Smooth muscle cell (in vitro differentiated cells): ENCODE results near the gene PLD1. TPM values are rescaled to one million over a fixed set of nuclear protein-coding genes. Genes with fewer than 3 reads are reported as not detected.

Experiments
- polyA plus RNA-seq: library from polyadenylated mRNA; unstranded; fragments of >200 nt; fragmentation: Nextera tagmentation; extraction: Ambion mirVana; gene quantifications from 2 replicates; pipeline ENCODE4 v1.2.1, GENCODE V29; 2016
- total RNA-seq: library from RNA; depleted of rRNA; stranded (reverse); fragments of >200 nt; gene quantifications from 2 replicates; pipeline ENCODE4 v1.2.3, GENCODE V29; 2014

Gene PLD1
- total and polyA plus RNA-seq, 2 experiments from 2014 or later, result 15.2 to 36.1 TPM

Other genes with a start within 250 kb of the PLD1 start
- gene TMEM212, start 32.9 kb upstream of the PLD1 start, total RNA-seq, result not detected in 2 replicates
- gene TMEM212, start 32.9 kb upstream of the PLD1 start, polyA plus RNA-seq, result not detected in 2 replicates
- 265 and 294 TPM in 2 replicates for gene FNDC3B, start 229.1 kb upstream of the PLD1 start, total RNA-seq
- gene FNDC3B, start 229.1 kb upstream of the PLD1 start, polyA plus RNA-seq, result 149 and 161 TPM in 2 replicates